COR-L47 (cell line): ENCODE measurements around the gene SNAPIN.

Experiments
- DNase-seq: peaks from one replicate; lab custom pipeline; 2025; lab: John Stamatoyannopoulos, UW

SNAPIN gene

DNA sequence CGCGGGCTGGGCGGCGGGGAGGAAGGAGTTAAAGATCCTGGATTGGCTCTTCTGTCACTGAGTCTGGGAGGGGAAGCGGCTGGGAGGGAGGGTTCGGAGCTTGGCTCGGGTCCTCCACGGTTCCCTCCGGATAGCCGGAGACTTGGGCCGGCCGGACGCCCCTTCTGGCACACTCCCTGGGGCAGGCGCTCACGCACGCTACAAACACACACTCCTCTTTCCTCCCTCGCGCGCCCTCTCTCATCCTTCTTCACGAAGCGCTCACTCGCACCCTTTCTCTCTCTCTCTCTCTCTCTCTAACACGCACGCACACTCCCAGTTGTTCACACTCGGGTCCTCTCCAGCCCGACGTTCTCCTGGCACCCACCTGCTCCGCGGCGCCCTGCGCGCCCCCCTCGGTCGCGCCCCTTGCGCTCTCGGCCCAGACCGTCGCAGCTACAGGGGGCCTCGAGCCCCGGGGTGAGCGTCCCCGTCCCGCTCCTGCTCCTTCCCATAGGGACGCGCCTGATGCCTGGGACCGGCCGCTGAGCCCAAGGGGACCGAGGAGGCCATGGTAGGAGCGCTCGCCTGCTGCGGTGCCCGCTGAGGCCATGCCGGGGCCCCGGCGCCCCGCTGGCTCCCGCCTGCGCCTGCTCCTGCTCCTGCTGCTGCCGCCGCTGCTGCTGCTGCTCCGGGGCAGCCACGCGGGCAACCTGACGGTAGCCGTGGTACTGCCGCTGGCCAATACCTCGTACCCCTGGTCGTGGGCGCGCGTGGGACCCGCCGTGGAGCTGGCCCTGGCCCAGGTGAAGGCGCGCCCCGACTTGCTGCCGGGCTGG is 20.2 kb downstream of the SNAPIN start, which contains the start of gene NPR1:
Gene NPR1, plus strand, starts transcription at position 170 of the 818 bp plus-strand sequence. Its CDS starts 421 bp downstream, at position 591.
- peak; percentile 7 for DNase-seq

DNA sequence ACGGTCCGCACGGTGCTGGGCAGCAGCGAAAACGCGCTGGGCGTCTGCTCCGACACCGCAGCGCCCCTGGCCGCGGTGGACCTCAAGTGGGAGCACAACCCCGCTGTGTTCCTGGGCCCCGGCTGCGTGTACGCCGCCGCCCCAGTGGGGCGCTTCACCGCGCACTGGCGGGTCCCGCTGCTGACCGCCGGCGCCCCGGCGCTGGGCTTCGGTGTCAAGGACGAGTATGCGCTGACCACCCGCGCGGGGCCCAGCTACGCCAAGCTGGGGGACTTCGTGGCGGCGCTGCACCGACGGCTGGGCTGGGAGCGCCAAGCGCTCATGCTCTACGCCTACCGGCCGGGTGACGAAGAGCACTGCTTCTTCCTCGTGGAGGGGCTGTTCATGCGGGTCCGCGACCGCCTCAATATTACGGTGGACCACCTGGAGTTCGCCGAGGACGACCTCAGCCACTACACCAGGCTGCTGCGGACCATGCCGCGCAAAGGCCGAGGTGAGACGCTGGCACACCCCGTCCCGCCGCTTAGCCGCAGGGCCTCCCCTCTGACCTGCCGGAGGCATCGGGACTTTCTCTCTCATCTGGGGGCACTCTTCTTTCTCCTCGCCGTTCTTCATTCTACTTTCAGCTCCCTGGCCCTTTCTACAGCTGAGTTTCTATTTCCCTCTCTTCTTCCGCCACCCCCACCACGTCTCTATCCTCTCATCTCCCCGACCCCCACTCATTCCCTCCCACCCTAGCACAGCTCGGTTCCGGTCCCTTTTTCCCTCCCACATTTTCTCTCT is 21.0 kb downstream of the SNAPIN start:
- DNase-seq: peak; percentile 4

DNA sequence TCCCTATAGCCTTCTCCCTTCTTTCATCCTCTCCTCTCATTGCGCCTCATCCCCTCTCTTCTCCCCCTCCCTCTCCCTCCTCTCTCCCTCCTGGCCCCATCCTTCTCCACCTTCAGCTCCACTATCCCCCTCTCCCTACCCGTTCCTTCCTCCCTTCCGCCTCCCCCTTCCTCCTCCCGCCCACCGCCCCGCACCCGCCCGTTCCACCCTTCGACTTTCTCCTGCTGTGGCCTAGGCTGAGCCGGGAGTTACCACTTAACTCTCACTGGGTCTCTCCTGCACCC is 21.6 kb downstream of the SNAPIN start:
- no peak for DNase-seq

DNA sequence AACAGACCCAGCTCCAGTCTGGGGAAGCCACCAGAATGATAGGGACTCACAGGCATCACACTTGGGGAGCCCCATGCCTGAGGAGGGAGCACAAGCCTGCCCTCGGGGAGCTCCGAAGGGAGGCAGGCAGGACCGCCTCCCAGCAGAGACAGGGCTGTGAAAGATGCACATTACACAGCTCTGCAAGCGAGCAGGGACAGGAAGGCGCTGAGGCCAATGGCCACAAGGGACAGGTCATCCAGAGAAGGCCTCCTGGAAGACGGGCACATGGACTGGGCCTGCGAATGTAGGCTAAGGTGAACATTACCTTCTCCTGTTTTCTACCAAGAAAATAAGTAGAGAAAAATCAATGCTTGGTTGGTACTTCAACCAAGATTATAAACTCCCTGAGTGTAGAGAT is 24.2 kb downstream of the SNAPIN start:
- no peak for DNase-seq

DNA sequence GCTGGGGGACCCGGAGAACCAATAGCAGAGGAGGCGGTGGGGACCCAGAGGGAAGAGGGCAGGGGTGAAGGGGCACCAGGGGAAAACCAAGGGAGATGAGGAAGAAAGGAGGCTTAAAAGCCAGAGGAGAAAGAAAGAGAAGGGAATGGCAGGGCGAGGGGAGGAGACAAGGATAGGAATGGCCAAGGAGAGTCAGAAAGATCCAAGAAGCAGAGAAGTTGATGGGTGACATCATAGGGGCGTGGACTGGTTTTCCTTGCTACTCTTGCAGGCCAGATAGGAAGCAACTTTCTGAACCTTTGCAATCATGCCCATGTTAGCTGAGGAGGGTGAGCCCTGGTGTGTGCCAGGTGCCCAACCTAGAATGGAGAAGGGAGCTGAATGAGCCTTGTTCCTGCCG is 25.4 kb downstream of the SNAPIN start:
- no peak for DNase-seq

DNA sequence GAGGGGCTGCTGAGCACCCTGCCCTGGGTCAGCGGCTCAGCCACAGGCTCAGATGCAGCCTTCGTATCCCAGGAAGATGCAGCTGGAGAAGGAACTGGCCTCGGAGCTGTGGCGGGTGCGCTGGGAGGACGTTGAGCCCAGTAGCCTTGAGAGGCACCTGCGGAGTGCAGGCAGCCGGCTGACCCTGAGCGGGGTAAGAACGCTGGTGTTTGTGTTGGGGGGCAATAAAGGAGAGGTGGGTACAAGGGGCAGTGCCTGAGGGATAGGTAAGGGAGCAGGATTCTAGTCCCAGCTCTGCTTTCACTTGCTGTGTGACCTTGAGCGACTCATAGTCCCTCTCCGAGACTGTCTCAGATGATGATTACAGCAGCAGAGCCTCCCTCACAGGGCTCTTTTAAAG is 26.4 kb downstream of the SNAPIN start:
- no peak for DNase-seq

DNA sequence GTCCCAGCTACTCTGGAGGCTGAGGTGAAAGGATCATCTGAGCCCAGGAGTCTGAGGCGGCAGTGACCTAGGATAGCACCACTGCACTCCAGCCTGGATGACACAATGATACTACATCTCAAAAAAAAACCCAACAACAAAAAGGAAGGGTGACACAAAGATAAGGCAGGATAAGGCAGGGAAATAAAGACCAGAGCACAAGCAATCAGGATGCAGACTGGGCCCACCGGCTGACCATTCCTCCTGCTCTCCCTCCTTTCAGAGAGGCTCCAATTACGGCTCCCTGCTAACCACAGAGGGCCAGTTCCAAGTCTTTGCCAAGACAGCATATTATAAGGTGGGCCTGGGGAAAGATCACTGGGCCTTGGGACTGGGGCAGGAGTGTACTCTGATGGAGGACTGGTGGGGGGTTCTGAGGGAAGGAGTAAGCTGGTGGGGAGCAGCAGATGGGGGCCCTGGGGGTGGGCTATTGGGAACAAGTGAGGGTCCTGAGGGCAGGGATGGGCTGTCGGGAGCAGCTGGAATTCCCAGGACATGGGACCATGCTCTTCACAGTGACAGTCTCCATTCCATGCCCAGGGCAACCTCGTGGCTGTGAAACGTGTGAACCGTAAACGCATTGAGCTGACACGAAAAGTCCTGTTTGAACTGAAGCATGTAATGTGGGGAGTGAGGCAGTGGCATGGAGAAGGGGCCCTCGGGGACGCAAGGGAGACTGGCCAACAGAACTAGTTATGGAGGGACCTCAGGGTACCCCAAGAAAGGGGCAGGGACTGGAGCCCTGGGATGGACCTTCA is 27.2 kb downstream of the SNAPIN start:
- DNase-seq: no peak

DNA sequence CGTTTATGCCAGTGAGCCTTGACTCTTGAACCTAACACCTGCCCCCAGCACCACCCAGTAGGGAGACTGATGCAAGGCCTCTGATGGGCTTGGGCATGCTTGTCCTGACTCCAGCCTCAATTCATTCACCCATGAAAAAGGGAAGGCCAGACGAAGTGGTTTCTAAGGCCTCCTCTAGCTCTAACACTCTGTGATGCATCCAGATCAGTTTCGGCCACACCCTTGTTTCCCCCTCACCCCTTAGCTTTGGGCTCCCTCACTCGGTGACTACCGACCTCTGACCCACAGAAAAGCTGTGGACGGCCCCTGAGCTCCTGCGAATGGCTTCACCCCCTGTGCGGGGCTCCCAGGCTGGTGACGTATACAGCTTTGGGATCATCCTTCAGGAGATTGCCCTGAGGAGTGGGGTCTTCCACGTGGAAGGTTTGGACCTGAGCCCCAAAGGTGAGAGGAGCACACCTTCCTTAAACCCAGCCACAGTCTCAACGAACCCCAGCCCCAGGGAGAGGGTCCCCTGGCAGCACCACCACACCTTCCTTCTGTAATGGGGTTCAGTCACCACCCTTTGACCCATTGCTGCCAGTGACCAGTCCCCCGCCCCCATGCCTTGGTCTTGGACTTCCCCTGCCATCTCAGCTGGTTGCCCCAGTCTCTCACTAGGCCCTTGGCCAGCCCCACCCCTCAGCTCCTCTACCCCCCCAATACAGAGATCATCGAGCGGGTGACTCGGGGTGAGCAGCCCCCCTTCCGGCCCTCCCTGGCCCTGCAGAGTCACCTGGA is 29.0 kb downstream of the SNAPIN start:
- DNase-seq: no peak

DNA sequence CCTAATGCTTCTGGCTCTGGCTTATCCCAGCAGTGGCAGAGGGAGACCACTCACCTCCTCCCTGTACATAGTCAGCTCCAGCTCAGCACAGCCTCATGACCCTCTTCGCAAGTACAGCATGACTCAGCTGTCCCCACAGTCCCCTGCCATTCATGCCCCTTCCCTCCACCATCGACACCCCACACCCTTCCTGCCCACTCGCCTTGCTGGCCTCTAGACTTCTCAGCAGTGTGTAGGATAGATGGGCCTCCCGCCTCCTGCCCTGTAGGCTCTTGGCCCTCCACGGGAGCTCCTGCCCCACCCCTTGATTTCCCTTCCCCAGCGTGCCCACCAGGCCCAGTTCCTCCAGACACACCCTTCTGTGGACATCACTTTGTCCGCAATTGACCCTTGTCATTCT is 29.8 kb downstream of the SNAPIN start:
- no peak for DNase-seq

DNA sequence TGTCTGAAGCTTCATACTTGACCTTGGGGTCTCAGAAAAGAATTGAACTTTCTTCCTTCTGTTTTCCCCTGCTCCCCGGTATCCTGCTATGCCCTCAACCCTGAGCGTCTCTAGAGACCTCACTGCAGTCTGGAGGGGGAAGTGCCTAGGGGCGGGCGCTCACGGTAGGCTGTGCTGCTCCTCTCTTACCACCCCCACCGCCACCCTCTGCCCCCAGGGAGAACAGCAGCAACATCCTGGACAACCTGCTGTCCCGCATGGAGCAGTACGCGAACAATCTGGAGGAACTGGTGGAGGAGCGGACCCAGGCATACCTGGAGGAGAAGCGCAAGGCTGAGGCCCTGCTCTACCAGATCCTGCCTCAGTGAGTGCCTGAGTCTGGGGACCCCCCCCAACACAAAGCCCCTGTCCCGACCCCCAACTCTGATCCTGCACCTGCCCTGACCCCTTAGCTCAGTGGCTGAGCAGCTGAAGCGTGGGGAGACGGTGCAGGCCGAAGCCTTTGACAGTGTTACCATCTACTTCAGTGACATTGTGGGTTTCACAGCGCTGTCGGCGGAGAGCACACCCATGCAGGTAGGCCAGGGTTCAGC is 30.3 kb downstream of the SNAPIN start:
- DNase-seq: no peak

DNA sequence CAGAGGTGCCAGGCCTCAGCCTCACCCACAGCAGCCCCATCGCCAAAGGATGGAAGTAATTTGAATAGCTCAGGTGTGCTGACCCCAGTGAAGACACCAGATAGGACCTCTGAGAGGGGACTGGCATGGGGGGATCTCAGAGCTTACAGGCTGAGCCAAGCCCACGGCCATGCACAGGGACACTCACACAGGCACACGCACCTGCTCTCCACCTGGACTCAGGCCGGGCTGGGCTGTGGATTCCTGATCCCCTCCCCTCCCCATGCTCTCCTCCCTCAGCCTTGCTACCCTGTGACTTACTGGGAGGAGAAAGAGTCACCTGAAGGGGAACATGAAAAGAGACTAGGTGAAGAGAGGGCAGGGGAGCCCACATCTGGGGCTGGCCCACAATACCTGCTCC is 35.0 kb downstream of the SNAPIN start:
- no peak for DNase-seq

DNA sequence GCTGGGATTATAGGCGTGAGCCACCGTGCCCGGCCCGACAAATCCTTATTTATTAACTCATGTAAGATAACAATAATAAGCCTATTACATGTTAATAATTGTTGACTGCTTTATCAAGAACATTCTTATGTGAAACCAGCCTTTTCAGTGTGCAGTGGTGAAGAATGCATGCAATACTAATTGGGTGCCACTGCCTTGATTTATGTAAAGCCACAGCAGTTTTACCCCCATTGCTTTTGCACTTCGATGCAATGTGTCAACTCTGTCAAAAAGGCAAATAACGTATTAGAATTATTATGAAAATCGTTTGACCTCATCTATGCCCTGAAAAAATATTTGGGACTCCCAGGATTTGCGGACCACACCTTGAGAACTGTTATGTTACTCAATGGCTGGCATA is 38.2 kb downstream of the SNAPIN start:
- DNase-seq: no peak

DNA sequence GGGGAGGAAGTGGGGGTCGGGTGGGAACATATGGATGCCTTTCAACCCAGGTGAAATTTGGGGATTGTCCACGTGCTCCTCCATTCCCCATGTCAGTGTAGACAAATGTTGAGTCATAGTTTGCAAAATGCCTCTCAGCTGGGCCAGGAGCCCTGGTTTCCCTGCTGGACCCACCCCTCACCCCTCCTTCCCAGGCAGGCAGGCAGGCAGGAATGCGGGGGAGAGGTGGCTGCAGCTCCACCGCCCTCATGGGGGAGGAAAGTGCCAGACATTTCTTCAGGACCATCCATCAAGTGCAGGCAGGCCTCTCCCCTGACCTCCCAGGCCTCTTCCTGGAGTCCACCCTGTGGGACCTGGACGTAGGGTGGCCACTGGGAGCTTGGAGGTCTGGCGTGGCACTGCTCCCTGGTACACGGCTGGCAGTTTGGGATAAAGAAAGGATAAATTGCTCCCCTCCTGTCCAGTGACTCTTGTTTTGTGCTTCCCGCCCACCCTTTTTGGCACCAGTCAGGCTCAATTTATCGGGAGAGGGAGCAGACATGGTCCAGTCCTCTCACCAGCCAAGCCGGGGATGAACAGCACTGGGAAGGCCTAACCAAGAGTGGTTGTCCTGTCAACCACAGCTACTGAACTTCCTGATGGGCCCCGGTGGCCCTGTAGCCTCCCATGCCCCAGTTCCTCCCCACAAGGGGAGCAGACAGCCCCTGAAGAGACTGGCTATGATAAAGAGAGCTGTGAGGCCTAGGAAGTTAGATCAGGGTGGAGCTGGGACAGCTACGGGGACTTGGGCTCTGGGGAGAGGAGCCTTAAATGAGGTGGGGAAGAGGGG is 38.9 kb downstream of the SNAPIN start:
- DNase-seq: no peak

DNA sequence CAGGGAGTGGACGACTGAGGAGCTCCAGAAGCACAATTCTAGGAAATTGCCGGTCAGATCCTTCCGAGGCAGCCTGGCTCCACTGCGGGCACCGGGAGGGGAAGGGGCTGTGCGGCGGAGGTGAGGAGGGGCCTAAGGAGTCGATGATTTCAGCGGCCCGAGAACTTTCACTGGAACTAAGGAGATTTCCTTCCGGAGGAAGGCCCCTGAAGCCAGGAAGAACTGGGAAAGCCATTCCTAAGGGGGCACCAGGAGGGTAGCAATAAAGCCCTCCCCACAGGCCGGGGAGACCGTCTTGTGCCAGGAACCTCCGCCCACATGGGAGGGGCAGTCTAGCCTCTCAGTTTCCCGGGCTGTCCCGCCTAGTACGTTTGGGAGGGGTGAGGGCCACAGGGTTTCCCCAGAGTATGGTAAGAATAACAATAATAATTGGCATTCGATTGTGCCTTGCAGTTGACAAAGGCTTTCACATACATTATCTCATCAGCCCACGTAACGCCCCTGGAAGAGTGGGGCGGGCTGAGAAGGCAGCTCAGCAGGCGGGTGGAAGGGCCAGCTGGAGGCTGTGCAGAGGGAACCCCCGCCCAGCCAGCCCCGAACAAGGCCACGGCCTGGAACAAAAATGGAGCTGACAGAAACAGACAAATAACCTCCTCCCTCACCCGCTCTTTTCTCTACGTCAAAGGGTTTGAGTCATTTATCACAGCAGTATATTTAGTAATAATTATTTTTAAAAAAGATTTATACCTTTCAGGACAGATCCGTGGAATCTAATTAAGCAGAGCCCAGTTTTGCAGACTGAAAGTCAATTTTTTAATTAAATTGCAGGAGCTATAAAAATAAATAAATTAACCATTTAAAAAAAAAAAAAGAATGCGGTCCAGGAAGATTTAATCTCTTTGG is 39.8 kb downstream of the SNAPIN start:
- DNase-seq: no peak

DNA sequence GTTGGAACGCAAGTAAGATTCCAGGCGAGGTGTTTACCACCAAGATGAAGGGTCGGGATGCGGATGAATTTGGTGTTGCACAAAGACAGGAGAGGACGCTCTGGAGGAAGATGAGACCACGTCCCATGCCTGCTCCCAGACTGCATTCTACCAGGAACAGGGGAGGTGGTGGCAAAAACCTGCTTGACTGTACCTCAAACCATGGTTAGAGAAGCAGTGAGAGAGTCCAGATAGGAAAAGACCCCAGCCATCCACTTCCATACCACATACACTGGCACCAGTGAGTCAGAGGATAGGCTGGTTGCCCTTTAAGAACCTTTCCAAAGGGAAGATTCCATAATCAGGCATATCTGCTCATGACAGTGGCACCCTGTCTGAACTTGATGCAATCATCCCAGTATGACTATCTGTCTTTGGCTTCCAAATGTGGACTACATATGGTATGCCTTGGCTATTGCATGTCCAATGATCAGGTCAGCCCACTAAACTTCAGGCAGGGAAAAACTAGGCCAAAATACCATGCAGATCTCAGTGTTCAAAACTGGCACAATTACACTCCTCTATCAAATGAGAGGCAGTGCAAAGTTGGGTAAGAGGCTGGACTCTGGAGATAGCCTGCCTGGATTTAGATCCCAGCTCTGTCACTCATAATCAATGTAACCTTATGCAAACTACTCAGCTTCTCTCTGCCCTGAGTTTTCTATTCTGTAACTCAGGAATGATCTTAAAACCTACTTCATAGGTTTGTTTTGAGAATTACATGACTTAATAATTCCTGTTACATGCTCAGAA is 40.6 kb downstream of the SNAPIN start:
- no peak for DNase-seq

DNA sequence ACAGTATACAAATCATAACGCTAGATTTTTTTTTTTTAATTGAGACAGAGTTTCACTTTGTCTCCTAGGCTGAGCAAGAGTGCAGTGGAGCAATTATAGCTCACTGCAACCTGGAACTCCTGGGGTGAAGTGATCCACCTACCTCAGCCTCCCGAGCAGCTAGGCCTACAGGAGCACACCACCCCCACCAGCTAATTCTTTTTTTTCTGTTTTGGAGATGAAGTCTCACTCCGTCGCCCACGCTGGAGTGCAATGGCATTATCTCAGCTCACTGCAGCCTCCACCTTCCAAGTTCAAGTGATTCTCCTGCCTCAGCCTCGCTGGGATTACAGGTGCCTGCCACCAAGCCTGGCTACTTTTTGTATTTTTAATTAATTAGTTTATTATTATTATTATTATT is 41.3 kb downstream of the SNAPIN start:
- DNase-seq: no peak

DNA sequence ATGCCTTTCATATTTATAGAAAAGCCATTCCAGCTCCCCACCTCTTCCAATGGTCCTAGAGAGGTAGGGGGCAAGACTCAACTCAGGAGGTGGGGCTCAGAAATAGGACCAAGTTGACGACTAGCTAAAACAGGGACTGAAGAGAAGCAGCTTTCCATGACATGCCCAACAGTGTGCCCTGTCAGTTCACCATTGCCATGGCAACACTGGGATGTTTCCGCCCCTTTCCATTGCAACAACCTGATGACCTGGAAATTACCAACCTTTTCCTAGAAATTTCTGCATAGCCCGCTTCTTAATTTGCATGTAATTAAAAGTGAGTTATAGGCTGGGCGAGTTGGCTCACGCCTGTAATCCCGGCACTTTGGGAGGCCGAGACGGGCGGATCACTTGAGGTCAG is 47.0 kb downstream of the SNAPIN start:
- no peak for DNase-seq

DNA sequence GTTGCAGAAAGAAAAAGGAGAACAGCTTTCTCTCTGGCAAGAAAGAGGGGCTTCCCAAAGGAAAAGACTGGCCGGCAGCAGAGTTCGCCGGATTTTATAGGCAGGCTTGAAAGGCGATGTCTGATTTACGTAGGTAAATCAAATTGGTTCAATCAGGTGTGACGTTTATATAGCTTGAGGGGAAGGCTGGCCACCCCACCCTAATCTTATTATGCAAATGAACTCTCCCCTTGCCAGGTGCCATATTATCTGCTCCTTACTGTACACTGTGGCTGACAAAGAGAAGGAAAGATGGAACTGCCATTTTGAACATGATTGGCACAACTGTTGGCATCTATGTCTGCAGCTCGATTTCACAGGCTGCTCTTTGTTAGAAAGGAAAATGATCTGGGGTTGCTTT is 52.5 kb downstream of the SNAPIN start:
- DNase-seq: no peak
